ENCODE measurements around the gene SMARCD3. TPM values are rescaled to one million over a fixed set of nuclear protein-coding genes. Genes with fewer than 3 reads are reported as not detected.
A peak's percentile ranks its signal among the peaks of the same experiment; 100 is the strongest.

SMARCD3 gene
- total and polyA plus RNA-seq, 9 of the 15 experiments (the other 6 are each of a cell fraction or from before 2014, with no cell fraction given) = 0.43 to 3.6 (median 2.6) TPM

DNA sequence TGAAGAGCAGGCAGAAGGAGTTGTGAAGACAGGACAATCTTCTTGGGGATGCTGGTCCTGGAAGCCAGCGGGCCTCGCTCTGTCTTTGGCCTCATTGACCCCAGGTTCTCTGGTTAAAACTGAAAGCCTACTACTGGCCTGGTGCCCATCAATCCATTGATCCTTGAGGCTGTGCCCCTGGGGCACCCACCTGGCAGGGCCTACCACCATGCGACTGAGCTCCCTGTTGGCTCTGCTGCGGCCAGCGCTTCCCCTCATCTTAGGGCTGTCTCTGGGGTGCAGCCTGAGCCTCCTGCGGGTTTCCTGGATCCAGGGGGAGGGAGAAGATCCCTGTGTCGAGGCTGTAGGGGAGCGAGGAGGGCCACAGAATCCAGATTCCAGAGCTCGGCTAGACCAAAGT is 14.7 kb downstream of the SMARCD3 start:
- no peak for DNase-seq (ENCODE audit: extremely low read depth in 1 of 4, low spot score in 3 of 4)
- no peak overlapping the region for H2AFZ ChIP-seq (ENCODE audit: low read depth, low read length)
- H3K9me3 ChIP-seq (replicated peaks; ENCODE audit: control insufficient read depth, insufficient read depth, low read depth, low read length) = no peaks in the 10 kb centered on the region
- no peaks in the 10 kb centered on the region for H3K27me3 ChIP-seq (ENCODE audit: control insufficient read depth in 2 of 2, insufficient read depth in 2 of 2, low read length in 2 of 2)
- TF ChIP-seq, protein P1, sequence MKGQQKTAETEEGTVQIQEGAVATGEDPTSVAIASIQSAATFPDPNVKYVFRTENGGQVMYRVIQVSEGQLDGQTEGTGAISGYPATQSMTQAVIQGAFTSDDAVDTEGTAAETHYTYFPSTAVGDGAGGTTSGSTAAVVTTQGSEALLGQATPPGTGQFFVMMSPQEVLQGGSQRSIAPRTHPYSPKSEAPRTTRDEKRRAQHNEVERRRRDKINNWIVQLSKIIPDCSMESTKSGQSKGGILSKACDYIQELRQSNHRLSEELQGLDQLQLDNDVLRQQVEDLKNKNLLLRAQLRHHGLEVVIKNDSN (CRISPR knock-in tag; IDR thresholded peaks at IDR 0.05) = 0 out of 2 replicates have a peak, but pooled peaks have one; percentile 17
- TF ChIP-seq ZNF583 (CRISPR knock-in tag; IDR thresholded peaks at IDR 0.05) (no peak), TOE1 (IDR thresholded peaks at IDR 0.05; ENCODE audit: borderline replicate concordance) (no peak), TOE1 (CRISPR knock-in tag; IDR thresholded peaks at IDR 0.05; ENCODE audit: borderline replicate concordance, low read depth) (0 out of 2 replicates have a peak, but pooled peaks have one; percentile 50)
- intact Hi-C loops (cut with micrococcal nuclease) = loop anchor here (5.0 kb wide), 1 partner anchor 227 kb away; no protein-coding TSS in a partner anchor
- peak overlapping the region; percentile 92 for H3K4me3 ChIP-seq
- WGBS (ENCODE audit: insufficient coverage, low coverage, missing lambda C conversion rate) = 81% methylated on average over 9 of the region's 9 CpGs
- ChIA-PET CTCF (ENCODE audit: low intra/inter-chr PET ratio) (no interaction called here), POLR2A (interaction anchor here (3.1 to 3.3 kb wide), 2 partner anchors 9 to 22 kb away, joined by 12 to 34 read pairs; partner anchors contain the start of gene H2BK1)
- H3K9me1 ChIP-seq (ENCODE audit: control insufficient read depth, insufficient read depth, low read length) = peaks cover 4% of the 10 kb centered on the region
- TSS peak; percentile 49 for BruUV-seq (replicated peaks)
- H3K9ac ChIP-seq (ENCODE audit: insufficient read depth in 1 of 2, low read depth in 2 of 2, low read length in 2 of 2) = peak overlapping the region; percentile 79 to 96; a peak in 3 of 4 replicates
- no peak for ATAC-seq
- H3K27ac ChIP-seq (ENCODE audit: extremely low read depth, low read depth, low read length) = peak overlapping the region; percentile 81; the same call in 1 of the 3 replicates
- in situ Hi-C loops (cut with MboI) = no loop called here
- H3K36me3 ChIP-seq (ENCODE audit: control insufficient read depth, insufficient read depth, low read length) = peaks cover 42% of the 10 kb centered on the region; the same call in 2 of the 3 replicates
- peak overlapping the region; percentile 94 for H3K4me2 ChIP-seq (ENCODE audit: insufficient read depth, low read length)
- peaks cover 27% of the 10 kb centered on the region for H3K79me2 ChIP-seq (ENCODE audit: control insufficient read depth, insufficient read depth, low read length)
- peaks cover 14 to 48% of the 10 kb centered on the region in 2 experiments; a peak in 4 of 5 replicates for H3K4me1 ChIP-seq (replicated peaks in 1 of 2; ENCODE audit: control insufficient read depth in 2 of 2, insufficient read depth in 2 of 2, low read length in 2 of 2)
- H4K20me1 ChIP-seq (replicated peaks; ENCODE audit: control insufficient read depth, insufficient read depth, low read length) = peaks cover 36% of the 10 kb centered on the region
- FAIRE-seq = no peak

Measured in K562 (cell line).